Activated naive CD8-positive, alpha-beta T cell treated with anti-CD3 and anti-CD28 coated beads for 36 hours (primary cell): ENCODE results near the gene SLC7A5. TPM values are rescaled to one million over a fixed set of nuclear protein-coding genes. Genes with fewer than 3 reads are reported as not detected.

Source experiments
- DNase-seq: peaks from one replicate; pipeline ENCODE4 v3.0.0; 2021
- H3K27ac Mint-ChIP-seq: one replicate; pipeline ENCODE4 v1.8.0; 2022; ENCODE audit warnings: mild to moderate bottlenecking, moderate library complexity, mixed read lengths
- H3K27me3 Mint-ChIP-seq: one replicate; pipeline ENCODE4 v1.8.0; 2022; ENCODE audit warnings: mild to moderate bottlenecking, mixed read lengths
- H3K36me3 Mint-ChIP-seq: one replicate; pipeline ENCODE4 v1.8.0; 2021; ENCODE audit warnings: mild to moderate bottlenecking, mixed read lengths
- H3K4me1 Mint-ChIP-seq: one replicate; pipeline ENCODE4 v1.8.0; 2021; ENCODE audit warnings: mixed read lengths
- H3K4me3 Mint-ChIP-seq: one replicate; pipeline ENCODE4 v1.8.0; 2022; ENCODE audit warnings: mild to moderate bottlenecking, moderate library complexity, mixed read lengths
- H3K9me3 Mint-ChIP-seq: one replicate; pipeline ENCODE4 v1.8.0; 2022; ENCODE audit warnings: mixed read lengths
- total RNA-seq, 2 experiments: library from RNA; stranded (reverse); gene quantifications; one replicate each; pipeline ENCODE4 v1.2.3, GENCODE V29; 2021

Gene SLC7A5
- total RNA-seq, 2 experiments from 2014 or later, result 298 to 301 TPM

GRCh38 chr16:87836844-87837581, 32.3 kb downstream of the SLC7A5 start:
- no peak overlapping the region for H3K27ac Mint-ChIP-seq
- no peaks in the 10 kb centered on the region for H3K4me1 Mint-ChIP-seq
- H3K9me3 Mint-ChIP-seq, result no peaks in the 10 kb centered on the region
- no peak for DNase-seq
- no peaks in the 10 kb centered on the region for H3K27me3 Mint-ChIP-seq
- no peak overlapping the region for H3K4me3 Mint-ChIP-seq
- peaks cover 16% of the 10 kb centered on the region for H3K36me3 Mint-ChIP-seq

GRCh38 chr16:87836346-87836843, 32.9 kb downstream of the SLC7A5 start:
- no peak overlapping the region for H3K27ac Mint-ChIP-seq
- no peak for DNase-seq
- H3K4me3 Mint-ChIP-seq, result no peak overlapping the region
- H3K27me3 Mint-ChIP-seq, result no peaks in the 10 kb centered on the region
- H3K36me3 Mint-ChIP-seq, result peaks cover 17% of the 10 kb centered on the region
- no peaks in the 10 kb centered on the region for H3K9me3 Mint-ChIP-seq
- no peaks in the 10 kb centered on the region for H3K4me1 Mint-ChIP-seq

DNA sequence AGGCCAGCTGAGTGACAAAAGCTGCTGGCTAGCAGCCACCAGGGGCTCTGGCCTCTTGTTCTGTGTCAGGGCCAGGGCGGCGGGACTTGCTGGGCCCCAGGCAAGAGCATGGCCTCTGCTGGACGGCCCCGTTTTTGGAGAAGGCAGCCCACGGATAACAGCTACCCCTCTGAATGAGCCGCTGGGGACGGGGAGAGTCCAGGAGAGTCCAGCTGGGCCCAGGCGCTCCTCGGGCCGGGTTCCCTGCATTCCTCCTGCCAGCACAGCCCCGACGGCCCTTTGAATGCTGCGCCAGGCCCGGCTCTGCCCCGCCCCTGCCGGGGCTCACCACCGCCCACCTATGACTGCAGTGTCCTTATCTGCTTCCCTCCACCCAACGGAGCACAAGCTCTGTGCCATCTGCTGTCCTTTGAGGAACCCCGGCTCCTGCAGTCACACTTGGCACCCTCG, 33.4 kb downstream of the SLC7A5 start:
- H3K4me1 Mint-ChIP-seq, result no peaks in the 10 kb centered on the region
- H3K9me3 Mint-ChIP-seq, result no peaks in the 10 kb centered on the region
- H3K36me3 Mint-ChIP-seq, result peaks cover 21% of the 10 kb centered on the region
- no peak overlapping the region for H3K4me3 Mint-ChIP-seq
- no peaks in the 10 kb centered on the region for H3K27me3 Mint-ChIP-seq
- H3K27ac Mint-ChIP-seq, result no peak overlapping the region
- no peak for DNase-seq

- Mint-ChIP-seq H3K4me1 (no peaks in the 10 kb centered on the region), H3K9me3 (no peaks in the 10 kb centered on the region), H3K27me3 (peaks cover 3% of the 10 kb centered on the region), H3K36me3 (peaks cover 25% of the 10 kb centered on the region), H3K27ac (peak overlapping the region; percentile 25), H3K4me3 (no peak overlapping the region)
- no peak for DNase-seq
Measured at GRCh38 chr16:87834668-87835473, 34.4 kb downstream of the SLC7A5 start.

DNA sequence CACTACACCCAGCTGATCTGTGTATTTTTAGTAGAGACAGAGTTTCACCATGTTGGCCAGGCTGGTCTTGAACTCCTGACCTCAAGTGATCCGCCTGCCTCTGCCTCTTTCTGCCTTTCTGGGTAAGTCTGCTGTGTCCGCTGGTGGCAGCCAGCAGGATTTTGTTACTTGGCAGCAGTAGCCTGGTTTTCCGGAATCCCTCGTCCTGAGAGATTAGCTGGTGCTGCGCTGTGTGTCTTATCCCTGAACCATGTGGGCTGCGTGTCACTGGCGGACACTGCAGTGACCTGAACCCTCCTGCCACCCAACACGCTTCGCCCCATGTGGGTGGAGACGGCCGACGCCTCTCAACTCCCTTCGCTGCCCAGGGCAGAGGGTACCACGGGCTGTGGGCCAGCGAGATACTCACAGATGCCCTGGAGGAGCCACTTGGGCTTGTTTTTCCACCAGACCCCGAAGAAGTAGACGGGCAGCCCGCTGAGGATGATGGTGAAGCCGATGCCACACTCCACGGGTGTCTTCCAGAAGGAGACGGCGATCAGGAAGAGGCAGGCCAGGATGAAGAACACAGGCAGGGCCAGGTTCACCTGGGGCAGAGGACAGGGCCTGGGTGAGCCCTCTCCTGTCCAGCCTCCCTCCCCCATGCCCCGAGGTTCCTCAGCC, 35.2 kb downstream of the SLC7A5 start:
- H3K9me3 Mint-ChIP-seq, result no peaks in the 10 kb centered on the region
- peak overlapping the region; percentile 34 for H3K27ac Mint-ChIP-seq
- DNase-seq, result no peak
- H3K4me1 Mint-ChIP-seq, result peaks cover 2% of the 10 kb centered on the region
- H3K4me3 Mint-ChIP-seq, result no peak overlapping the region
- H3K36me3 Mint-ChIP-seq, result peaks cover 25% of the 10 kb centered on the region
- H3K27me3 Mint-ChIP-seq, result peaks cover 3% of the 10 kb centered on the region

GRCh38 chr16:87833548-87833947, 35.8 kb downstream of the SLC7A5 start:
- Mint-ChIP-seq H3K9me3 (no peaks in the 10 kb centered on the region), H3K4me1 (peaks cover 2% of the 10 kb centered on the region), H3K27me3 (peaks cover 3% of the 10 kb centered on the region), H3K27ac (peak overlapping the region; percentile 34), H3K4me3 (no peak overlapping the region), H3K36me3 (peaks cover 25% of the 10 kb centered on the region)
- no peak for DNase-seq

- Mint-ChIP-seq H3K36me3 (peaks cover 25% of the 10 kb centered on the region), H3K27ac (peak overlapping the region; percentile 48), H3K4me3 (no peak overlapping the region), H3K9me3 (no peaks in the 10 kb centered on the region), H3K27me3 (peaks cover 3% of the 10 kb centered on the region), H3K4me1 (peaks cover 2% of the 10 kb centered on the region)
- no peak for DNase-seq
Measured at GRCh38 chr16:87832741-87833502, 36.4 kb downstream of the SLC7A5 start.

DNA sequence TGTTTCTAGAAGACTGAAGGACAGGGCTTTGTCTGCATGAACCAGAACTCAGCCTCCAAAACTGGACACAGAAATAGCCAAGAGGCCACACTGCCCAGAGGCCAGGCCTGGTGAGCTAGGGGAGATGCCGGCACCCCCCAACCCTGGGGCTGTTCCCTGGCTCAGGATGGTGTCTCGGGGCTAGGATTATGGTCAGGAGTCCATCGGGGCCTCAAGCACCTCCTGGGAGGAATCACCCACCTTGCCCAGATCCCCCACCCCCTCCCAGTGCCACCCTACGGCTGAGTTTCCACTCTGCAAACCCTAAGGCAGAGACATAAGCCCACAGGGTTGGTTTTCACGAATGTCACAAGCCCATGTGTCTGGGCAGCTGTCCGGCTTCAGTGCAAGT, 37.2 kb downstream of the SLC7A5 start:
- H3K4me1 Mint-ChIP-seq, result peaks cover 2% of the 10 kb centered on the region
- no peak for DNase-seq
- H3K27ac Mint-ChIP-seq, result no peak overlapping the region
- peaks cover 3% of the 10 kb centered on the region for H3K27me3 Mint-ChIP-seq
- H3K36me3 Mint-ChIP-seq, result peaks cover 21% of the 10 kb centered on the region
- no peaks in the 10 kb centered on the region for H3K9me3 Mint-ChIP-seq
- H3K4me3 Mint-ChIP-seq, result no peak overlapping the region

DNA sequence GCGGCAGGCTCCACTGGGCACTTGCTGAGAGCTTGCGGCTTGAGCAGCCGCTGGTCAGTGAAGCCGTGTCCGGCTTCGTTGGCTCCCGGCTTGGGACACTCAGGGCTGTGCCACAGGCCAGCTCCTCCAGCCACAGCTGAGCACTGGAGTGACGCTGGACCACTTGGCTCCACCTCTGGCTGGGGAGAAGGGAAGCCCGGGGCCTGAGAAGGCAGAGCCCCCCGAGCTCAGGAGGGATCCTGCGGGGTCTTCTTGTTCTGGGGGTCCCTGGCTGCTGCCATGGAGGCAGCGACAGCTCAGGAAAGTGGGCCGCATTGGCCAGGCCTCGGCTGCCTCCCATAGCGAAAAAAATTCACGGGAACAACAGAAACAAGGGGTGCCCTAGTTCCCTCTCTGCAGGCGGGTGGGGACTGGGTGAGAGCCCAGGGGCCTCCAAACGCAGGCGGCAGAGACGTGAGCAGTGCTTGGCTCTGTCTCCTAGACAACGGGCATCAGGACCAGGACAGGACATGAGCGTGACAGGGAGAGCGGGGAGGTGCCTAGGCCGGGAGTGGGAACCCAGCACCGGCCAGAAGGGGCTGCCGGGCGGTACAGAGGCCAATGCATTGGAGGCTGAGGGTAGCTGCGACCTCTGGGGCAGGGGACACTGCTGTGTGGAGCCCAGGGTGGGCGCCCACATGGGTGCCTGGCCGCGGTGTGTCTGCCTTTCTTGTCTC, 37.7 kb downstream of the SLC7A5 start:
- H3K27me3 Mint-ChIP-seq, result peaks cover 3% of the 10 kb centered on the region
- peaks cover 2% of the 10 kb centered on the region for H3K4me1 Mint-ChIP-seq
- peaks cover 20% of the 10 kb centered on the region for H3K36me3 Mint-ChIP-seq
- no peaks in the 10 kb centered on the region for H3K9me3 Mint-ChIP-seq
- no peak overlapping the region for H3K4me3 Mint-ChIP-seq
- H3K27ac Mint-ChIP-seq, result no peak overlapping the region
- no peak for DNase-seq

DNA sequence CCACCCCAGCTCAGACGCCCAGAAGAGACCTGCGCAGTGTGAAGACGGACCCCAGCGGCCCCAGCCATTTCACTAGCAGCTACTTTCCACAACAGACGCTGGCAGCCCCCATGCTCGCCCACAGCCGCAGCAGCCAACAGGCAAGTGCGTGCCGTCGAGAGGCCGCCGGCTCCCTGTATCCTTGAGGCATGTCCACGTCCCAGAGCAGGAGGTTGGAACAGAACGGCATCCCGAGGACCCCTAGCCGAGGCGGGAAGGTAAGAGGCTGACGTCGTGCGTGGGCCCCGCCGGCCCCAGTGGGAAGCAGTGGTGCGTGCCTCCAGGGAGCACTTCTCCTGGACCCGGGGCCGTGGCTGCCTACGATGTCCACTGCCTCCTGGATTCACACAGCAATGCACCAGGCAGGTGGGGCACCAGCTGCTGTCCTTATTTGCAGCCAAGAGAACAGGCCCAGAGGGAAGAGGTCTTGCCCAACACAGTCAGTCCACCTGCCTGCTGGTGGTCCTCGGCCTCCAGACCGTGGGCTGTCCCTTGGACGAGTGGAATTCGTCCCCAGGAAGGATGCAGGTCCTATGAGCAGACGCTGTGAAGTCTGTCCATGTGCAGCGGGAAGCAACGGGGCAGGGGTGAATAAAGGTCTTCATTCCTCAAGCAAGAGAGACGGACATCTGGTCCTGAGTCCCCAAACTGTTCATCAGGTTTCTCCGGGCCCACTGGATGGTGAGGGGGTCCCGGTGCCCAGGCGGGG, 38.5 kb downstream of the SLC7A5 start:
- H3K4me3 Mint-ChIP-seq, result no peak overlapping the region
- H3K9me3 Mint-ChIP-seq, result no peaks in the 10 kb centered on the region
- peaks cover 3% of the 10 kb centered on the region for H3K27me3 Mint-ChIP-seq
- peak overlapping the region; percentile 69 for H3K27ac Mint-ChIP-seq
- no peak for DNase-seq
- peaks cover 17% of the 10 kb centered on the region for H3K36me3 Mint-ChIP-seq
- peaks cover 2% of the 10 kb centered on the region for H3K4me1 Mint-ChIP-seq

- Mint-ChIP-seq H3K9me3 (no peaks in the 10 kb centered on the region), H3K27ac (peak overlapping the region; percentile 69), H3K27me3 (peaks cover 3% of the 10 kb centered on the region), H3K4me3 (peak overlapping the region; percentile 25), H3K36me3 (peaks cover 17% of the 10 kb centered on the region), H3K4me1 (peaks cover 2% of the 10 kb centered on the region)
- DNase-seq, result no peak
Measured at GRCh38 chr16:87829988-87830672, 39.2 kb downstream of the SLC7A5 start.

GRCh38 chr16:87829622-87829980, 39.7 kb downstream of the SLC7A5 start:
- no peaks in the 10 kb centered on the region for H3K9me3 Mint-ChIP-seq
- DNase-seq, result no peak
- H3K36me3 Mint-ChIP-seq, result peaks cover 17% of the 10 kb centered on the region
- H3K27ac Mint-ChIP-seq, result peak overlapping the region; percentile 1
- H3K27me3 Mint-ChIP-seq, result peaks cover 3% of the 10 kb centered on the region
- H3K4me1 Mint-ChIP-seq, result peaks cover 2% of the 10 kb centered on the region
- peak overlapping the region; percentile 25 for H3K4me3 Mint-ChIP-seq
